K562 (cell line): ENCODE measurements around the gene ERMARD. TPM values are rescaled to one million over a fixed set of nuclear protein-coding genes. Genes with fewer than 3 reads are reported as not detected.

Experiments used
- ARID3B ChIP-seq: fragments of 250-450 bp; sonication (Bioruptor Pico); IDR thresholded peaks from 2 replicates; pipeline ENCODE4 v1.4.0; 2020; ENCODE audit warnings: borderline replicate concordance
- CHD1 ChIP-seq: fragments of 200-600 bp; sonication (generic); IDR thresholded peaks from one replicate; pipeline ENCODE4 v1.6.1; 2012; ENCODE audit warnings: mild to moderate bottlenecking, moderate library complexity, low read length, inconsistent platforms
- CXXC5 ChIP-seq: fragments of 250-450 bp; sonication (Bioruptor Pico); IDR thresholded peaks from 2 replicates; pipeline ENCODE4 v1.8.0; 2022; ENCODE audit warnings: inconsistent platforms, mild to moderate bottlenecking, moderate library complexity
- E2F6 ChIP-seq, 2 experiments: IDR thresholded peaks; 2 replicates each; pipeline ENCODE4 v1.6.1; 2011; ENCODE audit warnings: borderline replicate concordance in 1 of 2, control low read depth in 1 of 2, low read depth in 1 of 2, low read length in 1 of 2, mild to moderate bottlenecking in 1 of 2, mixed read lengths in 1 of 2, moderate library complexity in 1 of 2; ENCODE audit not compliant: insufficient read depth in 1 of 2, insufficient read length in 1 of 2, poor library complexity in 1 of 2, severe bottlenecking in 1 of 2; ENCODE audit errors: extremely low read depth in 1 of 2
- FOXJ2 ChIP-seq: fragments of 200-800 bp; sonication (Bioruptor generic); IDR thresholded peaks from 2 replicates; pipeline ENCODE4 v1.6.1; 2016; ENCODE audit warnings: missing genetic modification characterization, missing compliant biosample characterization
- HMGXB4 ChIP-seq: sonication (generic); formaldehyde crosslinking; IDR thresholded peaks from 2 replicates; pipeline ENCODE4 v1.8.1; 2023; ENCODE audit warnings: mild to moderate bottlenecking, missing genetic modification reagents
- HSF4 ChIP-seq: fragments of 250-450 bp; sonication (Bioruptor Pico); IDR thresholded peaks from 2 replicates; pipeline ENCODE4 v2.1.2; 2022; ENCODE audit warnings: mild to moderate bottlenecking, moderate library complexity, borderline replicate concordance
- JUND ChIP-seq, 2 experiments: IDR thresholded peaks; 2 replicates in 1 of 2; 3 replicates in 1 of 2; pipeline ENCODE4 v1.6.1; 2011; ENCODE audit warnings: borderline replicate concordance in 2 of 2, low read depth in 2 of 2, low read length in 2 of 2, improper control_type of control experiment in 1 of 2, missing biosample characterization in 1 of 2, missing genetic modification characterization in 1 of 2, missing genetic modification reagents in 1 of 2
- PTTG1 ChIP-seq: fragments of 450-650 bp; IDR thresholded peaks from 2 replicates; pipeline ENCODE4 v1.6.1; 2016; ENCODE audit warnings: low read depth, mild to moderate bottlenecking, missing genetic modification characterization, missing compliant biosample characterization
- RFX1 ChIP-seq: fragments of 450-650 bp; IDR thresholded peaks from 2 replicates; pipeline ENCODE4 v1.6.1; 2016; ENCODE audit warnings: mild to moderate bottlenecking, moderate library complexity
- RREB1 ChIP-seq: fragments of 250-450 bp; sonication (Bioruptor Pico); IDR thresholded peaks from 2 replicates; pipeline ENCODE4 v1.4.0; 2020
- SNIP1 ChIP-seq: fragments of 450-650 bp; IDR thresholded peaks from 2 replicates; pipeline ENCODE4 v1.7.1; 2017; ENCODE audit warnings: low read depth, mild to moderate bottlenecking
- TAF9B ChIP-seq: fragments of 450-650 bp; IDR thresholded peaks from 2 replicates; pipeline ENCODE4 v1.6.1; 2018; ENCODE audit warnings: mild to moderate bottlenecking; ENCODE audit not compliant: partially characterized antibody
- ZNF212 ChIP-seq: fragments of 450-650 bp; formaldehyde crosslinking; IDR thresholded peaks from 2 replicates; pipeline ENCODE4 v1.4.0; 2020; ENCODE audit warnings: mild to moderate bottlenecking
- polyA plus RNA-seq, 8 experiments: library from polyadenylated mRNA; depleted of rRNA in 4 of 8; stranded (reverse) in 5 of 8; unstranded in 3 of 8; fragments of >200 nt; fragmentation: Nextera tagmentation in 2 of 8; fragmentation: Illumina TruSeq in 1 of 8; extraction: Ambion mirVana in 2 of 8; extraction: Trizol in 1 of 8; gene quantifications; 2 replicates each; pipeline versions ENCODE4 v1.2.1 to v1.2.3, GENCODE V29; 2011 to 2014; ENCODE audit warnings: inconsistent platforms in 1 of 8, missing spikeins in 1 of 8
- total RNA-seq, 7 experiments: library from RNA; depleted of rRNA in 6 of 7; stranded (reverse); fragments of >200 nt in 6 of 7; fragmentation: Illumina TruSeq in 2 of 7; extraction: Trizol in 2 of 7; gene quantifications; 2 replicates each; pipeline versions ENCODE4 v1.2.1 to v1.2.3, GENCODE V29; 2011 to 2021; ENCODE audit warnings: low replicate concordance in 1 of 7

ERMARD gene
- total and polyA plus RNA-seq, 9 of the 15 experiments (the other 6 are each of a cell fraction or from before 2014, with no cell fraction given), result 14.5 to 68.6 (median 27.7) TPM

- TF ChIP-seq ARID3B, result no peak
- TF ChIP-seq CHD1, result peak; percentile 86
- TF ChIP-seq PTTG1 (tag), result no peak
- peak; percentile 62 to 70 for TF ChIP-seq E2F6 (IDR thresholded peaks at IDR 0.05; ENCODE audit: borderline replicate concordance in 1 of 2, extremely low read depth in 1 of 2, insufficient read depth in 1 of 2, insufficient read length in 1 of 2, low read depth in 1 of 2, low read length in 1 of 2, poor library complexity in 1 of 2, severe bottlenecking in 1 of 2)
- TF ChIP-seq TAF9B, result peak; percentile 71
- TF ChIP-seq RREB1 (CRISPR knock-in tag), result no peak
- peak; percentile 72 for TF ChIP-seq JUND (IDR thresholded peaks at IDR 0.05; ENCODE audit: borderline replicate concordance, low read depth, low read length)
- no peak; the same call in 2 of the 3 replicates for TF ChIP-seq JUND (tag; IDR thresholded peaks at IDR 0.05; ENCODE audit: borderline replicate concordance, low read depth, low read length)
- TF ChIP-seq SNIP1, result no peak
- peak; percentile 83 for TF ChIP-seq CXXC5 (CRISPR knock-in tag)
- TF ChIP-seq FOXJ2 (tag), result no peak
- no peak; the same call in 1 of the 2 replicates for TF ChIP-seq HMGXB4
- TF ChIP-seq RFX1, result peak; percentile 90
- TF ChIP-seq ZNF212 (CRISPR knock-in tag), result 0 out of 2 replicates have a peak, but pooled peaks have one; percentile 31
- no peak for TF ChIP-seq HSF4 (CRISPR knock-in tag)
Observed at GRCh38 chr6:169701954-169702839, 49.2 kb upstream of the ERMARD start, which contains the start of the genes C6orf120 and WDR27 (continued).
